ENCODE measurements around the gene COMMD7. TPM values are rescaled to one million over a fixed set of nuclear protein-coding genes. Genes with fewer than 3 reads are reported as not detected.
A peak's percentile ranks its signal among the peaks of the same experiment; 100 is the strongest.

Gene COMMD7
- total and polyA plus RNA-seq, 9 of the 15 experiments (the other 6 are each of a cell fraction or from before 2014, with no cell fraction given): 11.9 to 69.1 (median 34.7) TPM

DNA sequence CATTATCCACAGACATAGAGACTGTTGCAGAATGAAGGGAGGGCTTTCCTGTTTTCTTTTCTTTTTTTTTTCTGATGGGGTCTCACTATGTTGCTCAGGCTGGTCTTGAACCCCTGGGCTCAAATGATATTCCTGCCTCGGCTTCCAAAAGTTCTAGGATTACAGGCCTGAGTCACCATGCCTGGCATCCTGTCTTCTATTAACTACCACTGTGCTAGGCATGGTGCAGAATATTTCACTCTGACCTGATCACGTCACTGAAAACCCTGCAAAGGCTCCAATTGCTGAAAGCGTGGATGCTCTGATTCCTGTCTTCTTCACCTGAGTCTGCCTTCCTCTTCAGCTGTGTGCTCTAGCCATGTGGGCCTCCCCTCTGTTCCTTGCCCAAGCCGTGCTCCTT, 10.5 kb upstream of the COMMD7 start:
- 71% methylated on average over 4 of the region's 4 CpGs for WGBS (ENCODE audit: insufficient coverage, low coverage, missing lambda C conversion rate)
- Histone ChIP-seq H3K9ac (ENCODE audit: insufficient read depth in 1 of 2, low read depth in 2 of 2, low read length in 2 of 2) (no peak overlapping the region), H3K9me3 (replicated peaks; ENCODE audit: control insufficient read depth, insufficient read depth, low read depth, low read length) (no peaks in the 10 kb centered on the region), H4K20me1 (replicated peaks; ENCODE audit: control insufficient read depth, insufficient read depth, low read length) (peaks cover 3% of the 10 kb centered on the region; the same call in 1 of the 2 replicates), H2AFZ (ENCODE audit: low read depth, low read length) (no peak overlapping the region), H3K9me1 (ENCODE audit: control insufficient read depth, insufficient read depth, low read length) (no peaks in the 10 kb centered on the region), H3K36me3 (ENCODE audit: control insufficient read depth, insufficient read depth, low read length) (no peaks in the 10 kb centered on the region), H3K79me2 (ENCODE audit: control insufficient read depth, insufficient read depth, low read length) (no peaks in the 10 kb centered on the region), H3K4me2 (ENCODE audit: insufficient read depth, low read length) (no peak overlapping the region), H3K4me3 (no peak overlapping the region), H3K27ac (ENCODE audit: extremely low read depth, low read depth, low read length) (no peak overlapping the region), H3K27me3 (ENCODE audit: control insufficient read depth in 2 of 2, insufficient read depth in 2 of 2, low read length in 2 of 2) (no peaks in the 10 kb centered on the region), H3K4me1 (replicated peaks in 1 of 2; ENCODE audit: control insufficient read depth in 2 of 2, insufficient read depth in 2 of 2, low read length in 2 of 2) (peaks cover 28 to 34% of the 10 kb centered on the region in 2 experiments)
- POLR2A ChIA-PET: interaction anchor here (0.9 to 1.5 kb wide), 3 partner anchors 10 to 22 kb away, joined by 3 to 14 read pairs (median 6); partner anchors contain the start of gene COMMD7
- BruUV-seq (replicated peaks): no TSS peak
- in situ Hi-C loops (cut with MboI) (no loop called here), intact Hi-C loops (cut with micrococcal nuclease) (no loop called here)
- FAIRE-seq (peak; percentile 11), DNase-seq (ENCODE audit: extremely low read depth in 1 of 4, low spot score in 3 of 4) (no peak), ATAC-seq (no peak)
- CTCF ChIA-PET (ENCODE audit: low intra/inter-chr PET ratio): interaction anchor here (0.6 kb wide), 1 partner anchor 36 kb away, joined by 3 read pairs; no protein-coding TSS in a partner anchor
- TF ChIP-seq HDGF (IDR thresholded peaks at IDR 0.05) (0 out of 2 replicates have a peak, but pooled peaks have one; percentile 27), PTRF (tag; IDR thresholded peaks at IDR 0.05) (no peak)

DNA sequence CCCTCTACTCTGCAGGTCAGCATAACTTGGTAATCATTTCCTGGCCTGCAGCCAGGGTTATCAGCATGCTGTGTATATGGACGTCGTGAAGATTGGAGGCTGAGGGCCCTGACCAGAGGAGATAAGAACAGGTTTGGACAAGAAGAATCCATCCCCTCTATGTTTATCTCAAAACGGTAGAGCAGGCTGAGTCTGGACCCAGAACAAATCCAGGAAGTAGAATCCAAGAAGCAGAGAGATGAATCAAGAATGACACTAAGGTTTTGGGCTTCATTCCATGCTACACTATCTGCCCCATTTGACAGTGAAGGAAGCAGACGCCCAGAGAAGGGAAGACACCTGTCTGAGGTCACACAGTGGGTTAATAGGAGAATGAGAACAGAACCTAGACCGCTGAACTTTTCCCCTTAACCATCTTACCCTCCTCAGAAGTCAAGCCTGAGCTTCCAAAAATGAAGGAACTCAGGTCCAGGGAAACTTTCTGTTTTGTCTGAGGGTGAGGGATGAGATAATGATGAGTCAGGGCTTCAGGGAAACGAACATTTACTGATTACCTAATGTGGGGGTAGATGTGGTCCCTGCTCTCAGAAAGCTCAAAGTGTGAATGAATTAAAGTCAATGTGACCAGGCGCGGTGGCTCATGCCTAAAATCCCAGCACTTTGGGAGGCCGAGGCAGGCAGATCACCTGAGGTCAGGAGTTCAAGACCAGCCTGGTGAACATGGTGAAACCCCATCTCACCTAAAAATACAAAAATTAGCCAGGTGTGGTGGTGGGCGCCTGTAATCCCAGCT, 9.4 kb upstream of the COMMD7 start:
- Histone ChIP-seq H3K9me3 (replicated peaks; ENCODE audit: control insufficient read depth, insufficient read depth, low read depth, low read length) (no peaks in the 10 kb centered on the region), H2AFZ (ENCODE audit: low read depth, low read length) (peak overlapping the region; percentile 50; the same call in 1 of the 2 replicates), H3K27ac (ENCODE audit: extremely low read depth, low read depth, low read length) (peak overlapping the region; percentile 93), H3K4me3 (no peak overlapping the region), H3K4me2 (ENCODE audit: insufficient read depth, low read length) (peak overlapping the region; percentile 65), H3K79me2 (ENCODE audit: control insufficient read depth, insufficient read depth, low read length) (no peaks in the 10 kb centered on the region), H3K27me3 (ENCODE audit: control insufficient read depth in 2 of 2, insufficient read depth in 2 of 2, low read length in 2 of 2) (no peaks in the 10 kb centered on the region), H3K9ac (ENCODE audit: insufficient read depth in 1 of 2, low read depth in 2 of 2, low read length in 2 of 2) (peak overlapping the region; percentile 42 to 63; a peak in 3 of 4 replicates), H3K9me1 (ENCODE audit: control insufficient read depth, insufficient read depth, low read length) (no peaks in the 10 kb centered on the region), H4K20me1 (replicated peaks; ENCODE audit: control insufficient read depth, insufficient read depth, low read length) (peaks cover 3% of the 10 kb centered on the region; the same call in 1 of the 2 replicates), H3K4me1 (replicated peaks in 1 of 2; ENCODE audit: control insufficient read depth in 2 of 2, insufficient read depth in 2 of 2, low read length in 2 of 2) (peaks cover 22 to 34% of the 10 kb centered on the region in 2 experiments), H3K36me3 (ENCODE audit: control insufficient read depth, insufficient read depth, low read length) (no peaks in the 10 kb centered on the region)
- peak; percentile 85 to 98 (median 91) for DNase-seq (ENCODE audit: extremely low read depth in 1 of 4, low spot score in 3 of 4)
- 2% methylated on average over 10 of the region's 10 CpGs for WGBS (ENCODE audit: insufficient coverage, low coverage, missing lambda C conversion rate)
- no TSS peak for BruUV-seq (replicated peaks)
- ChIA-PET POLR2A (interaction anchor here (0.8 to 1.5 kb wide), 3 partner anchors 9 to 12 kb away, joined by 3 to 14 read pairs (median 6); partner anchors contain the start of gene COMMD7), CTCF (ENCODE audit: low intra/inter-chr PET ratio) (interaction anchor here (0.7 kb wide), 1 partner anchor 95 kb away, joined by 3 read pairs; no protein-coding TSS in a partner anchor)
- intact Hi-C loops (cut with micrococcal nuclease): no loop called here
- FAIRE-seq: peak; percentile 100
- peak; percentile 95 for ATAC-seq
- in situ Hi-C loops (cut with MboI): no loop called here
- TF ChIP-seq ZC3H4 (CRISPR knock-in tag; IDR thresholded peaks at IDR 0.05; ENCODE audit: borderline replicate concordance) (no peak), JUNB (CRISPR knock-in tag; conservative IDR thresholded peaks at IDR 0.05) (no peak), GATAD2B (IDR thresholded peaks at IDR 0.05; ENCODE audit: borderline replicate concordance) (peak; percentile 90), MAFK (IDR thresholded peaks at IDR 0.05; ENCODE audit: low read length) (peak; percentile 95), TEAD2 (tag; IDR thresholded peaks at IDR 0.05) (no peak), RBM15 (IDR thresholded peaks at IDR 0.05; ENCODE audit: insufficient read depth, low read length) (no peak), XRCC5 (IDR thresholded peaks at IDR 0.05; ENCODE audit: low read depth, low read length) (no peak; the same call in 1 of the 2 replicates), LEF1 (IDR thresholded peaks at IDR 0.05) (peak; percentile 98), POLR2AphosphoS2 (IDR thresholded peaks at IDR 0.05; ENCODE audit: low read length) (no peak)
- TF ChIP-seq, protein P1, sequence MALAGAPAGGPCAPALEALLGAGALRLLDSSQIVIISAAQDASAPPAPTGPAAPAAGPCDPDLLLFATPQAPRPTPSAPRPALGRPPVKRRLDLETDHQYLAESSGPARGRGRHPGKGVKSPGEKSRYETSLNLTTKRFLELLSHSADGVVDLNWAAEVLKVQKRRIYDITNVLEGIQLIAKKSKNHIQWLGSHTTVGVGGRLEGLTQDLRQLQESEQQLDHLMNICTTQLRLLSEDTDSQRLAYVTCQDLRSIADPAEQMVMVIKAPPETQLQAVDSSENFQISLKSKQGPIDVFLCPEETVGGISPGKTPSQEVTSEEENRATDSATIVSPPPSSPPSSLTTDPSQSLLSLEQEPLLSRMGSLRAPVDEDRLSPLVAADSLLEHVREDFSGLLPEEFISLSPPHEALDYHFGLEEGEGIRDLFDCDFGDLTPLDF (CRISPR knock-in tag; IDR thresholded peaks at IDR 0.05): no peak
- TF ChIP-seq, protein P2, sequence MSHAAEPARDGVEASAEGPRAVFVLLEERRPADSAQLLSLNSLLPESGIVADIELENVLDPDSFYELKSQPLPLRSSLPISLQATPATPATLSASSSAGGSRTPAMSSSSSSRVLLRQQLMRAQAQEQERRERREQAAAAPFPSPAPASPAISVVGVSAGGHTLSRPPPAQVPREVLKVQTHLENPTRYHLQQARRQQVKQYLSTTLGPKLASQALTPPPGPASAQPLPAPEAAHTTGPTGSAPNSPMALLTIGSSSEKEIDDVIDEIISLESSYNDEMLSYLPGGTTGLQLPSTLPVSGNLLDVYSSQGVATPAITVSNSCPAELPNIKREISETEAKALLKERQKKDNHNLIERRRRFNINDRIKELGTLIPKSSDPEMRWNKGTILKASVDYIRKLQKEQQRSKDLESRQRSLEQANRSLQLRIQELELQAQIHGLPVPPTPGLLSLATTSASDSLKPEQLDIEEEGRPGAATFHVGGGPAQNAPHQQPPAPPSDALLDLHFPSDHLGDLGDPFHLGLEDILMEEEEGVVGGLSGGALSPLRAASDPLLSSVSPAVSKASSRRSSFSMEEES (CRISPR knock-in tag; IDR thresholded peaks at IDR 0.05): no peak
